Trophoblast cell (in vitro differentiated cells and primary cell): Measurements from ENCODE around the gene KRTAP4-1.
"Not testable (repeated sequence)": the region's sequence is repeated elsewhere in the genome, so short reads cannot be mapped to it uniquely, and the experiment has no call there.

ENCODE experiments used
- DNase-seq, 2 donors: peaks; one replicate each; pipeline ENCODE4 v3.0.0-alpha.2; 2016
- H2AFZ ChIP-seq: 2 replicates; pipeline ENCODE4 v1.6.1; 2013; ENCODE audit warnings: low read length, moderate library complexity, mild to moderate bottlenecking; ENCODE audit not compliant: insufficient read depth, poor library complexity
- H2AK5ac ChIP-seq: 2 replicates; pipeline ENCODE4 v1.6.1; 2013; ENCODE audit warnings: mild to moderate bottlenecking, low read length
- H2BK120ac ChIP-seq: 2 replicates; pipeline ENCODE4 v1.6.1; 2013; ENCODE audit warnings: low read length, mild to moderate bottlenecking, moderate library complexity; ENCODE audit not compliant: insufficient read depth, poor library complexity
- H2BK12ac ChIP-seq: 2 replicates; pipeline ENCODE4 v1.6.1; 2013; ENCODE audit warnings: mild to moderate bottlenecking, low read length, moderate library complexity
- H2BK5ac ChIP-seq: 2 replicates; pipeline ENCODE4 v1.6.1; 2013; ENCODE audit warnings: low read length, low read depth, moderate library complexity, mild to moderate bottlenecking; ENCODE audit not compliant: poor library complexity
- H3K14ac ChIP-seq: 2 replicates; pipeline ENCODE4 v1.6.1; 2013; ENCODE audit warnings: mild to moderate bottlenecking, low read length
- H3K18ac ChIP-seq: 2 replicates; pipeline ENCODE4 v1.6.1; 2013; ENCODE audit warnings: mild to moderate bottlenecking, low read length
- H3K23ac ChIP-seq: 2 replicates; pipeline ENCODE4 v1.6.1; 2013; ENCODE audit warnings: low read length
- H3K27ac ChIP-seq: 2 replicates; pipeline ENCODE4 v1.5.1; 2013; ENCODE audit warnings: low read depth, mild to moderate bottlenecking, inconsistent platforms, low read length, moderate library complexity
- H3K27me3 ChIP-seq: 2 replicates; pipeline ENCODE4 v1.6.1; 2013; ENCODE audit warnings: inconsistent platforms, mild to moderate bottlenecking, low read length, moderate library complexity; ENCODE audit not compliant: insufficient read depth
- H3K36me3 ChIP-seq, 2 experiments: 1 replicate in 1 of 2; 2 replicates in 1 of 2; pipeline ENCODE4 v1.6.1; 2013; ENCODE audit warnings: low read length in 2 of 2, mild to moderate bottlenecking in 2 of 2, moderate library complexity in 1 of 2; ENCODE audit not compliant: insufficient read depth in 2 of 2, control insufficient read depth in 1 of 2
- H3K4ac ChIP-seq: 2 replicates; pipeline ENCODE4 v1.6.1; 2013; ENCODE audit warnings: low read depth, mild to moderate bottlenecking, low read length, moderate library complexity
- H3K4me1 ChIP-seq, 2 experiments: 1 replicate in 1 of 2; 2 replicates in 1 of 2; pipeline ENCODE4 v1.6.1; 2013; ENCODE audit warnings: low read length in 2 of 2, mild to moderate bottlenecking in 2 of 2, moderate library complexity in 1 of 2; ENCODE audit not compliant: insufficient read depth in 2 of 2, control insufficient read depth in 1 of 2
- H3K4me2 ChIP-seq: 2 replicates; pipeline ENCODE4 v1.6.1; 2013; ENCODE audit warnings: inconsistent platforms, mild to moderate bottlenecking, low read length, moderate library complexity
- H3K4me3 ChIP-seq: 2 replicates; pipeline ENCODE4 v1.5.1; 2013; ENCODE audit warnings: mild to moderate bottlenecking, low read depth, low read length, inconsistent platforms
- H3K79me1 ChIP-seq: one replicate; pipeline ENCODE4 v1.6.1; 2013; ENCODE audit warnings: low read length
- H3K79me2 ChIP-seq: 2 replicates; pipeline ENCODE4 v1.6.1; 2013; ENCODE audit warnings: low read length, mild to moderate bottlenecking; ENCODE audit not compliant: control insufficient read depth, insufficient read depth, poor library complexity
- H3K9ac ChIP-seq: 2 replicates; pipeline ENCODE4 v1.6.1; 2013; ENCODE audit warnings: mild to moderate bottlenecking, low read length
- H3K9me3 ChIP-seq: 2 replicates; pipeline ENCODE4 v1.6.1; 2013; ENCODE audit warnings: low read depth, mild to moderate bottlenecking, control low read depth, inconsistent platforms, low read length; ENCODE audit not compliant: insufficient read depth
- H4K12ac ChIP-seq: 2 replicates; pipeline ENCODE4 v1.6.1; 2013; ENCODE audit warnings: low read depth, mild to moderate bottlenecking, low read length, moderate library complexity
- H4K8ac ChIP-seq: 2 replicates; pipeline ENCODE4 v1.6.1; 2013; ENCODE audit warnings: low read depth, mild to moderate bottlenecking, low read length, moderate library complexity
- H4K91ac ChIP-seq: one replicate; pipeline ENCODE4 v1.6.1; 2013; ENCODE audit warnings: low read depth, mild to moderate bottlenecking, low read length, moderate library complexity
- WGBS: extraction: QIAGEN DNeasy Blood & Tissue Kit; methylation state at CpG from one replicate; pipeline ENCODE4 v1.1.7; 2013; ENCODE audit warnings: missing lambda C conversion rate; ENCODE audit not compliant: insufficient read length, insufficient coverage; ENCODE audit errors: extremely low coverage; 5-methylcytosine and 5-hydroxymethylcytosine counted together

The KRTAP4-1 gene

GRCh38 chr17:41150026-41150425 is 34.7 kb downstream of the KRTAP4-1 start:
- H3K23ac ChIP-seq: no peak overlapping the region
- no peak overlapping the region for H2AK5ac ChIP-seq
- H3K18ac ChIP-seq: no peak overlapping the region
- H3K9me3 ChIP-seq: no peaks in the 10 kb centered on the region
- no peak overlapping the region for H3K4ac ChIP-seq
- H2BK5ac ChIP-seq: no peak overlapping the region
- no peak overlapping the region for H4K12ac ChIP-seq
- peak; percentile 61 to 79 for DNase-seq
- no peak overlapping the region for H3K4me3 ChIP-seq
- no peak overlapping the region for H2BK12ac ChIP-seq
- no peaks in the 10 kb centered on the region for H3K27me3 ChIP-seq
- H3K79me1 ChIP-seq: no peaks in the 10 kb centered on the region
- no peak overlapping the region for H3K9ac ChIP-seq
- no peak overlapping the region for H4K8ac ChIP-seq
- no peak overlapping the region for H3K14ac ChIP-seq
- H4K91ac ChIP-seq: no peak overlapping the region
- H3K36me3 ChIP-seq: no peaks in the 10 kb centered on the region
- no peaks in the 10 kb centered on the region for H3K79me2 ChIP-seq
- H3K4me2 ChIP-seq: no peak overlapping the region
- WGBS: no CpG with 5 or more reads among the region's 4 CpGs
- no peaks in the 10 kb centered on the region for H3K4me1 ChIP-seq
- no peak overlapping the region for H2BK120ac ChIP-seq
- no peak overlapping the region for H2AFZ ChIP-seq
- no peak overlapping the region for H3K27ac ChIP-seq

DNA sequence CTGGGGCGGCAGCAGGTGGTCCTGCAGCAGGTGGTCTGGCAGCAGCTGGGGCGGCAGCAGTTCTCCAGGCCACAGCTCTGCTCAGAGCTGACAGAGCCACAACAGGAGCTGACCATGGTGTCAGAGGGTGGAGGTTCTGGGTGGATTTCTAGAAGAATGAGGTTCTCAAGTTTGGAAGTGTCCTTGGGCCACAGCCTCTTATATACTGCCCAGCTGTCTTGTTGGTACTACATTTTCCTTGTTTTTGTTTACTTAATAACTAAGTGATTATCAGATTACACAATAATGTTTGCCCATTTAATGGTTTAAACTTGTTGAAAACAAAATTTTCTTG is 35.1 kb downstream of the KRTAP4-1 start, which contains the start of gene KRTAP4-5:
Gene KRTAP4-5 (minus strand): TSS at position 174 of the 334 bp plus-strand sequence. CDS start 58 bp downstream, at position 116.
- Histone ChIP-seq H3K18ac (no peak within 1 kb of the TSS), H3K79me1 (no peaks in the 10 kb centered on the region), H2BK120ac (no peak within 1 kb of the TSS), H2BK5ac (no peak within 1 kb of the TSS), H2BK12ac (no peak within 1 kb of the TSS), H4K8ac (no peak within 1 kb of the TSS), H4K12ac (no peak within 1 kb of the TSS), H3K79me2 (no peaks in the 10 kb centered on the region), H3K4me1 (no peaks in the 10 kb centered on the region), H3K9ac (no peak within 1 kb of the TSS), H4K91ac (no peak within 1 kb of the TSS), H3K27me3 (no peaks in the 10 kb centered on the region), H3K27ac (no peak within 1 kb of the TSS), H2AFZ (no peak within 1 kb of the TSS), H3K9me3 (no peaks in the 10 kb centered on the region), H3K4me2 (no peak within 1 kb of the TSS), H3K23ac (no peak within 1 kb of the TSS), H3K14ac (no peak within 1 kb of the TSS), H3K4me3 (no peak within 1 kb of the TSS), H3K36me3 (no peaks in the 10 kb centered on the region), H2AK5ac (no peak within 1 kb of the TSS), H3K4ac (no peak within 1 kb of the TSS)
- no peak for DNase-seq
- no CpG with 5 or more reads among the region's 2 CpGs for WGBS

- not testable (repeated sequence) for H3K4me3 ChIP-seq, H2AFZ ChIP-seq, H3K23ac ChIP-seq, H2BK5ac ChIP-seq, H4K91ac ChIP-seq, H3K79me2 ChIP-seq, H3K36me3 ChIP-seq, H4K12ac ChIP-seq, H4K8ac ChIP-seq, H3K79me1 ChIP-seq, H3K9ac ChIP-seq, H3K27me3 ChIP-seq, H3K9me3 ChIP-seq, H2AK5ac ChIP-seq, H2BK12ac ChIP-seq, H2BK120ac ChIP-seq, H3K18ac ChIP-seq, H3K4me2 ChIP-seq, H3K4me1 ChIP-seq, H3K4ac ChIP-seq, H3K14ac ChIP-seq, H3K27ac ChIP-seq
- peak; percentile 23 to 55 for DNase-seq
- no CpG with 5 or more reads among the region's 10 CpGs for WGBS
Measured at GRCh38 chr17:41148971-41149651, 35.6 kb downstream of the KRTAP4-1 start.

DNA sequence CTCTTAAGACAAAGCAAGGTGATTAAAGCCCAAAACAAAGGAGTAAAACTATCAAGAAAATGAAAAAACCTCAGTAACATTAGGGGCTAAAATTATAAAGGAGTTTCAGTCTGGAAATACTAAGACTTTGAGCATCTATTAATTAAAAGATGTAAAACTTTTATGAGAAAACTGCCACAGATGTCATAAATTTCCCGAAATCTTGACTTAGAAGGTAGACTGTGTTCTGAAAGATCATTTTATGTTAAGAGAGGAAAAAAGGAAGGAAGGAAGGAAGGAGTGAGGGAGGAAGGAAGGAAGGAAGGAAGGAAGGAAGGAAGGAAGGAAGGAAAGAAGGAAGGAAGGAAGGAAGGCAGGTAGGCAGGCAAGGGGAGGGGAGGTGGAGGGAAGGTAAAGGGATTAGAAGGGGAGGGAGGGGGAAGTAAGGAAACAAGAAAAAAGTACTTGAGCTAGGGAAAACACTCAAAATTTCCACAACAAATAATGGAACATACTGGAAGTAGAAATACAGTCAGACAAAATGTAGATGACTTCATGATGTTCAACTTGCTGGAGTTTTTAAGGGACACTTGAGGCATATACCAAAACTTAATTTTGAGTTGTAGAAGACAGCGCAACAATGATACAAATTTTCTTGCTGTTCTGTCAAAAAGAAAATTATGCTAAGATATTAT is 37.0 kb downstream of the KRTAP4-1 start:
- Histone ChIP-seq H3K79me2 (no peaks in the 10 kb centered on the region), H3K18ac (no peak overlapping the region), H2BK5ac (no peak overlapping the region), H3K4me2 (no peak overlapping the region), H2AFZ (no peak overlapping the region), H3K4me3 (no peak overlapping the region), H2BK12ac (no peak overlapping the region), H3K4ac (no peak overlapping the region), H3K14ac (no peak overlapping the region), H3K27ac (no peak overlapping the region), H4K12ac (no peak overlapping the region), H3K23ac (no peak overlapping the region), H3K9ac (no peak overlapping the region), H4K91ac (no peak overlapping the region), H3K27me3 (no peaks in the 10 kb centered on the region), H3K4me1 (no peaks in the 10 kb centered on the region), H3K36me3 (no peaks in the 10 kb centered on the region), H3K79me1 (no peaks in the 10 kb centered on the region), H2AK5ac (no peak overlapping the region), H3K9me3 (no peaks in the 10 kb centered on the region), H4K8ac (no peak overlapping the region), H2BK120ac (no peak overlapping the region)
- no CpG with 5 or more reads among the region's 2 CpGs for WGBS
- no peak for DNase-seq
